GM19463 (cell line): ENCODE data around the gene SOX5.
"Not testable (repeated sequence)": the region's sequence is repeated elsewhere in the genome, so short reads cannot be mapped to it uniquely, and the experiment has no call there.

Experiments
- ATAC-seq: cut with Tn5 transposase; IDR thresholded peaks from one replicate; pipeline ENCODE4 v1.9.1; 2021; ENCODE audit warnings: mild to moderate bottlenecking, moderate library complexity; ENCODE audit not compliant: unreplicated experiment

The SOX5 gene

DNA sequence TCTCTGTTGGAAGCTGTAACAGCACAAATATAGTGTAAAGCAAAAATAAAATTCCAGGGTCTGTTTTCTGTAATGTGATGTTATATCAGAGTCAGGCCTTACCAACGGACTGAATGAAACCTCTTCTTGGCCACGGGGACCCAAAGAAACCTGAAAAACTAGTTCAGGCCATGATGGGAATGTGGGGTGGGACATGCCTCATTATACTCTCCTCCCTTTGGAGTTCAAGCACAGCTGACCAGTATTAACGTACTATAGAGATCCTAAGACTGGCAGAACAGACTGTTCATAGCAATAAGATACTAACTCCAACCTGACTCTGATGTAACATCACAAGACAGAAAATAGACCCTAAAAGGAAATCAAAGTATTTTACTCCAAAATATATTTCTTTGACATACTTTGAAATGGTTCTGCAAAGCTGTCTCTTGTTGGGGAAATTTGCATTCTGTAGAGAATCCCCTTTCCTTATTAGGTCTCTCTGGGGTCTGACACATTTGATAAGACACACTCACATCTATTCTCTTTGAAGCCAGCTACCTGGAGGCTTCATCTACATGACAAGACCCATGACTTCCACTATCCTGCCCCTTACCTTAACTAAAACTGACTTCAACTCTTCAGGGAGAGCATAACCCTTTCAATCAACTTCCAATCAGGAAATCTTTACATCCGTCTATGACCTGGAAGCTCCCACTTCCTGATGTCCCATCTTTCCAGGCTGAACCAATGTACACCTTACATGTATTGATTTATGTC, 444.6 kb downstream of the SOX5 start:
- no peak for ATAC-seq

DNA sequence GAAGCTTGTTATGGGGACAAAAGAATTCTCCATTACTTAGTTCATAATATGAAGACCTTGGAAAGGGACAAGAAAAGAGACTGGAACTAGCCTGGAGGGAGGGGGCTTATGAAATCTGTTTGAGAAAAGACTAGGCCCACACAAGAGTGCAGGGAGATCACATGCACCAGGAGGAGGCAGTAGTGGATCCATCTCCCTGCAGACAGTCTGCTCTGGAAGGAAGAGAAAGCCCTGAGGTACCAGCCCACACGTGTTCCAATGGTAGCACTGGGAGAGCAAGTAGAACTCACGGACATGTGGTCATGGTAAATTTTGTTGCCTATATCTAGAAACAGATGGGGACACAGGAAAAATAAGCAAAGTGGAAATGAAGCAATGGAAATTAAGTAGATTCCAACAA, 445.4 kb downstream of the SOX5 start:
- ATAC-seq: no peak

DNA sequence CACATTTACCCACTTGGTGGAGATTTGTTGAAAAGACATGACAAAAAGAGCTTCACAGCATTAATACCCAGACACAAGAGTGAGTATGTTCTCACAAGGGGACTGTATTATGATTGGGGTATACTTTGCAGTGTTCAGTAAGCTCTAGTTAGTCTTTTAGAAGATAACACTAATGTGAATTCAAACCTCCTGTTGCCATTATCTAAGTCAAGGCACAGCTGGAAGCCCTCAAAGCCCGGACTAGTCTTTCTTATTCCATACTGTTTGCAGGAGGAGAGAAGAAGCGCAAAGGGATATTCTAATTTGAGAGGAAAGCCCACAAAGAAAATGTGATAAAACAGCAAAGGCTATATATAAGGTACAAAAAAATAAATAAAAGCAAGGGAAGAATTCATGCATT, 445.9 kb downstream of the SOX5 start:
- ATAC-seq: no peak

DNA sequence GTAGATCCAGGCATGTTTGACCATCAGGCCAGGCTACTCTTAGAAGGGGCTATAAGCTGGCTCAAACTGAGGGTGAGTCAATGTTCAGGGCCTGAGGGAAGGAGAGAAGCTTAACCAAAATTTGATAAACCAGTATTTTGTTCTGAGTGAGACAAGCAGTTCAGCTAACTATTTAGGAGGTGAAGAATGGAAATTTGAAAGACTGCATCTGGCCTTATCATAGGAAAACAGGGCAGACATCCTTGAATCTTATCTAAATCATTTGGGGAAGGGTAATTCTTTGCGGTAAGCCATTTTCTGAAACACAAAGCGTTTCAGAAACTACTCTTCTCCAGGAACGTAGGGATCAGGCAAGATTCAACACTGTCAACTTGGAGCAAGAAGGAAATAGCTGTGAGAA, 447.2 kb downstream of the SOX5 start:
- ATAC-seq: no peak

DNA sequence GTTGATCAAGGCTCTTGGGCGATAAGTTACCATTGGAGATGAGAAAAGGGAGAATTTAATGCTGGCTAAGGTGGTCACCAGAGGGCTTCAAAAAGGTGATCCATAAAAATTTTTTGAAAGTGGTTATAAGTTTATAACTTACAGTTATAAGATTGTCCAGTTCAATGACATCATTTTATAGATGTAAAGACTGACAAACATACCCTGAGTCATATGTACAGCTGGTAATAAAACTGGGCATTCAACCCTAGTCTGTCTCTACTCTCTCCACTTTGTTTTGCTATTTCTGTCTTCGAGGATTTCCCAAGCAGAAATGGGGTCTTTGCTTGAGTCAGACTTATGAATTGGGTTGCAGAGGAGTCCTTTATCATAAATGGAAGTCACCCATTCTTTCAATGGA, 454.0 kb downstream of the SOX5 start:
- ATAC-seq: no peak

DNA sequence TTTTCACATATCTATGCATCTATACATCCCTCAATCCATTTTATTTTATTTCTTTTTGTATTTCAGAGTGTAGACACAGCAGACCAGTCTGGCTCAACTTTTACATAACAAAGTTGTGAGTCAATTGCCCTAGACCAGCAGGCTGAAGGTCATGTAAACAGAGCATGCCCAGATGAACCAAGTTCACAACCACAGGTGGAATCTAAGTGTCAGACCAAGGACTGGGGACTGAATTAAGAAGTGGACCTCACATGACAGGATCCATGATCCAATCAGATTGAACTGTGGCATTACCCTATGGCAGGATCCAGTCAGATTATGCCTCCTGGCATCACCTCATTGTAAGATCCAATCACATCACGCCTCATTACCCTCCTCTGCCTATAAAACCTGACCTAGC, 455.8 kb downstream of the SOX5 start:
- ATAC-seq: no peak

DNA sequence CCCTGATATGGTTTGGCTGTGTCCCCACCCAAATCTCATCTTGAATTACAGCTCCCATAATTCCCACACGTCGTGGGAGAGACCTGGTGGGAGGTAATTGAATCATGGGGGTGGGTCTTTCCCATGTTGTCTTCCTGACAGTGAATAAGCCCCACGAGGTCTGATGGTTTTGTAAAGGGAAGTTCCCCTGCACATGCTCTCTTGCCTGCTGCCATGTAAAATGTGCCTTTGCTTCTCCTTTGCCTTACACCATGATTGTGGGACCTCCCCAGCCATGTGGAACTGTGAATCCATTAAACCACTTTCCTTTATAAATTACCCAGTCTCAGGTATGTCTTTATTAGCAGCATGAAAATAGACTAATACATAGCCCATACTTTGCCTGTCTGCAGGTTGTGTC, 458.4 kb downstream of the SOX5 start:
- not testable (repeated sequence) for ATAC-seq

DNA sequence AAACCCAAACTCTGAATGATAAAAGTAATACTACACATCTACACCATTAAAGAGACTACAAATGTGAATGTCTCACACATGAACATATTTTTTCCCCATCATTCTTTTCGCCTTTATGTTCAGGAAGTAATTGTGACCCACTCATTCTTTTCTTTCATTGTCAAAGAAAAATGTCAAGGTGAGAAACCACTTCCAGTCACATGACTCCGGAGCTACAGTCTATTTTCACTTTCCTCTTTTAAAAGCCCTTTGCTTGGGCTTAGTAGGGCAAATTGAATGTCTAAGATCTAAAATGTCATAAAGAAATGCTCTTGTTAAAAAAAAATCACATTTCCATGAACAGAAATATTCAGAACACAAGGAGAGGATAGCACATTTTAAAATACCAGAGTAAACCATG, 461.3 kb downstream of the SOX5 start:
- ATAC-seq: no peak

DNA sequence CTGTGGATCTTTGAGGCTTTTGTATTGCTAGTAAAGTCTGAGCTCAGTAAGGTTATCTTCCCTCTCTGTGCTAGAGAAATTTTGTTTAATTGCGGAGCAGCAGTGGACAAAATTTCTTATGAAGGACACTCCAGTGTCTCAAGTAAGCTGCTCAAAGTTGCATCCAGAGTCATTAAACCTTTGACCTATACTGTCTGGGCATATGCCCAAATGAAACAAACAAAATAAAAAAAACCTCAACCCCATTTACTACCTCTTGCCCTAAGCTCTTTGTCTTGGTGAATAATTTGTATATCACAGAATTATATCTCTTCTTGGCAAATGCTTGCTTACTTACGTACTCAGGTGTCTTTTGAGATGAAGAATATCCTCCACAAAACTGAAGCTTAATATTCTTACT, 465.2 kb downstream of the SOX5 start:
- ATAC-seq: no peak

DNA sequence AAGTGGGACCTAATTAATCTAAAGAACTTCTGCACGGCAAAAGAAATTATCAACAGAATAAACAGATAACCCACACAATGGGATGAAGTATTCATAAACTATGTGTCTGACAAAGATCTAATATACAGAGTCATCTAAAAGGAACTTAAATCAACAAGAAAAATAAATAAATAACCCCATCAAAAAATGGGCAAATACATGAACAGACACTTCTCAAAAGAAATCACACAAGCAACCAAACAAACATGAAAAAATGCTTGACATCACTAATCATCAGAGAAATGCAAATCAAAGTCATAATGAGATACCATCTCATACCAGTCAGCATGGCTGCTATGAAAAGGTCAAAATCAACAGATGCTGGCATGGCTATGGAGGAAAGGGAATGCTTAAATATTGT, 466.9 kb downstream of the SOX5 start:
- ATAC-seq: no peak
